Upper lobe of left lung (tissue), 6 donors: ENCODE data around the gene SAMD4B. TPM values are rescaled to one million over a fixed set of nuclear protein-coding genes. Genes with fewer than 3 reads are reported as not detected.
A peak's percentile ranks its signal among the peaks of the same experiment; 100 is the strongest.

Source experiments
- ATAC-seq, 2 donors: fragments of 200-7000 bp; cut with Tn5 transposase; one replicate each; pipeline ENCODE4 v1.9.1; 2022; ENCODE audit warnings: mild to moderate bottlenecking in 2 of 2, moderate library complexity in 2 of 2; ENCODE audit not compliant: low FRiP score in 2 of 2
- DNase-seq, 2 donors: peaks; one replicate each; pipeline ENCODE4 v3.0.0-alpha.2; 2019 to 2020
- H3K27ac ChIP-seq, 4 donors: fragments of 200-600 bp; sonication (generic); one replicate each; pipeline ENCODE4 v1.5.1; 2016 to 2019
- H3K27me3 ChIP-seq, 4 donors: fragments of 200-600 bp; sonication (generic); one replicate each; pipeline ENCODE4 v1.5.1; 2017 to 2019
- H3K36me3 ChIP-seq, 4 donors: fragments of 200-600 bp; sonication (generic); one replicate each; pipeline ENCODE4 v1.5.1; 2016 to 2019
- H3K4me1 ChIP-seq, 4 donors: fragments of 200-600 bp; sonication (generic); one replicate each; pipeline ENCODE4 v1.5.1; 2018 to 2019
- H3K4me3 ChIP-seq, 4 donors: fragments of 200-600 bp; sonication (generic); one replicate each; pipeline ENCODE4 v1.5.1; 2017 to 2019; ENCODE audit warnings: mild to moderate bottlenecking in 2 of 4, moderate library complexity in 1 of 4
- H3K9me3 ChIP-seq, 4 donors: fragments of 200-600 bp; sonication (generic); one replicate each; pipeline ENCODE4 v1.5.1; 2018 to 2019
- CTCF ChIP-seq, 6 experiments: fragments of 450-650 bp in 4 of 6; fragments of 200-600 bp in 2 of 6; sonication (generic) in 2 of 6; IDR thresholded peaks; one replicate each; pipeline ENCODE4 v1.5.1; 2016 to 2019; ENCODE audit warnings: antibody characterized with exemption in 6 of 6
- EP300 ChIP-seq, 4 donors: sonication (generic); formaldehyde crosslinking; IDR thresholded peaks; one replicate each; pipeline ENCODE4 v1.5.1; 2017; ENCODE audit warnings: antibody characterized with exemption in 4 of 4, control low read depth in 2 of 4
- POLR2A ChIP-seq, 4 donors: fragments of 450-650 bp; IDR thresholded peaks; one replicate each; pipeline ENCODE4 v1.5.1; 2016 to 2017; ENCODE audit warnings: antibody characterized with exemption in 4 of 4, mild to moderate bottlenecking in 2 of 4
- POLR2AphosphoS5 ChIP-seq, 2 donors: sonication (generic); formaldehyde crosslinking; IDR thresholded peaks; one replicate each; pipeline ENCODE4 v1.5.1; 2017; ENCODE audit warnings: antibody characterized with exemption in 2 of 2
- WGBS, 2 donors: methylation state at CpG; one replicate each; pipeline ENCODE4 v1.1.5; 2017 to 2018; 5-methylcytosine and 5-hydroxymethylcytosine counted together
- total RNA-seq, 6 donors: library from RNA; depleted of rRNA in 4 of 6; stranded (reverse); fragments of >200 nt in 4 of 6; gene quantifications; one replicate each; pipeline versions ENCODE4 v1.1.0 to v1.2.1, GENCODE V29; 2016 to 2021
- donor health status: DM: no; HTN: no; CAD: no; lungs with moderate emphysema.
- donor health status: DM: no; HTN: yes; CAD: no; lungs with severe emphysema.

Gene SAMD4B
- total RNA-seq, 6 donors from 2014 or later, result 57.7 to 125 (median 79.3) TPM

DNA sequence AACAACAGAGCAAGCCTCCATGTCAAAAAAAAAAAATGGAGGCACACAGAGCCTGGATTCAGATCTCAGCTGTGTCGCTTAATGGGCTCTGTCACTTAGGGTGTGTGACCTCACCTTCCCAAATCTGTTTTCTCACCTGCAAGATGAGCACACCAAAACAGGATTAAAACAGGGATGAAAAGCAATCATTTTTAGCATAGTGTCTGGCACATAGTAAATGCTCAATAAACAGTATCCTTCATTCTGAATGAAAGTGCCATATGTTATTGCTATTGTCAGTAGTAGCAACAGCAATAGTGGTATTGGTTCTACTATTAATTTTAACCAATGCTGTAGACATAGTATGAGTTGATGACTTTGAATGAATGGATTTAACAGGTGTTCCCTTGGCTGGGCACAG is 23.3 kb downstream of the SAMD4B start:
- WGBS, 2 donors, result 100% methylated on average over 1 of the region's 1 CpG
- Histone ChIP-seq H3K36me3 (peaks cover 12 to 91% (median 50%) of the 10 kb centered on the region in 4 donors), H3K4me3 (no peak overlapping the region), H3K9me3 (no peaks in the 10 kb centered on the region), H3K27me3 (no peaks in the 10 kb centered on the region), H3K27ac (no peak overlapping the region), H3K4me1 (peaks cover 0 to 6% (median 2%) of the 10 kb centered on the region in 4 donors)
- DNase-seq (no peak), ATAC-seq (no peak)
- TF ChIP-seq CTCF (IDR thresholded peaks at IDR 0.05), result no peak
- no peak for TF ChIP-seq POLR2AphosphoS5 (IDR thresholded peaks at IDR 0.05)
- TF ChIP-seq EP300 (IDR thresholded peaks at IDR 0.05), result no peak
- no peak for TF ChIP-seq POLR2A (IDR thresholded peaks at IDR 0.05)

GRCh38 chr19:39369200-39369599 is 27.0 kb downstream of the SAMD4B start:
- H3K9me3 ChIP-seq, result no peaks in the 10 kb centered on the region
- H3K27me3 ChIP-seq, result no peaks in the 10 kb centered on the region
- DNase-seq, result no peak
- WGBS, 2 donors, result 81 to 86% methylated on average over 2 of the region's 2 CpGs
- no peak for ATAC-seq
- no peak for TF ChIP-seq EP300 (IDR thresholded peaks at IDR 0.05)
- no peak for TF ChIP-seq POLR2AphosphoS5 (IDR thresholded peaks at IDR 0.05)
- TF ChIP-seq CTCF (IDR thresholded peaks at IDR 0.05), result no peak
- no peak for TF ChIP-seq POLR2A (IDR thresholded peaks at IDR 0.05)
- H3K36me3 ChIP-seq, result peaks cover 5 to 72% (median 32%) of the 10 kb centered on the region in 4 donors
- H3K4me1 ChIP-seq, result peaks cover 20 to 22% (median 21%) of the 10 kb centered on the region in 4 donors
- no peak overlapping the region for H3K4me3 ChIP-seq
- H3K27ac ChIP-seq, result no peak overlapping the region

DNA sequence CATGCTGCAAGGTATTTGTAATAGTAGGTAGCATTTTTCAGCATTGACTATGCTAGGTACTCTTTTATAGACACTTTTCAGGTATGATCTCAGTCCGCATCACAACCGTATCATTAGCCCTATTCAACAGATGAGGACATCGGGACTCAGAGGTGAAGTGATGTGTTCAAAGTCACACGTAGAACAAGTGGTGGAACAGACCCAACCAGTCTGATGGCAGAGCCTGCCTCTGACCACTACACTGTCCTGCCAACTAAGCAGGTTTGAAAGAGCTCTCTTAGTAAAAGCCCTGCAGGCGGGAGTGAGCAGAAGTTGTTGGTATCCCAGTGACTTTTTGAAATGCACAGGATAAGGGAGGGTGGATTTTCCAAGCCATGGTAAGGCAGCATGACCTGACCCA is 28.5 kb downstream of the SAMD4B start:
- peak overlapping the region in 1 of 4 donors; percentile 92 for H3K27ac ChIP-seq
- 87 to 91% methylated on average over 5 of the region's 5 CpGs for WGBS, 2 donors
- DNase-seq, result no peak
- ATAC-seq, result no peak
- H3K4me1 ChIP-seq, result peaks cover 20 to 22% (median 21%) of the 10 kb centered on the region in 4 donors
- H3K4me3 ChIP-seq, result no peak overlapping the region
- TF ChIP-seq POLR2AphosphoS5 (IDR thresholded peaks at IDR 0.05) (no peak), POLR2A (IDR thresholded peaks at IDR 0.05) (no peak), CTCF (IDR thresholded peaks at IDR 0.05) (no peak)
- H3K9me3 ChIP-seq, result no peaks in the 10 kb centered on the region
- H3K36me3 ChIP-seq, result peaks cover 8 to 72% (median 39%) of the 10 kb centered on the region in 4 donors
- no peaks in the 10 kb centered on the region for H3K27me3 ChIP-seq

DNA sequence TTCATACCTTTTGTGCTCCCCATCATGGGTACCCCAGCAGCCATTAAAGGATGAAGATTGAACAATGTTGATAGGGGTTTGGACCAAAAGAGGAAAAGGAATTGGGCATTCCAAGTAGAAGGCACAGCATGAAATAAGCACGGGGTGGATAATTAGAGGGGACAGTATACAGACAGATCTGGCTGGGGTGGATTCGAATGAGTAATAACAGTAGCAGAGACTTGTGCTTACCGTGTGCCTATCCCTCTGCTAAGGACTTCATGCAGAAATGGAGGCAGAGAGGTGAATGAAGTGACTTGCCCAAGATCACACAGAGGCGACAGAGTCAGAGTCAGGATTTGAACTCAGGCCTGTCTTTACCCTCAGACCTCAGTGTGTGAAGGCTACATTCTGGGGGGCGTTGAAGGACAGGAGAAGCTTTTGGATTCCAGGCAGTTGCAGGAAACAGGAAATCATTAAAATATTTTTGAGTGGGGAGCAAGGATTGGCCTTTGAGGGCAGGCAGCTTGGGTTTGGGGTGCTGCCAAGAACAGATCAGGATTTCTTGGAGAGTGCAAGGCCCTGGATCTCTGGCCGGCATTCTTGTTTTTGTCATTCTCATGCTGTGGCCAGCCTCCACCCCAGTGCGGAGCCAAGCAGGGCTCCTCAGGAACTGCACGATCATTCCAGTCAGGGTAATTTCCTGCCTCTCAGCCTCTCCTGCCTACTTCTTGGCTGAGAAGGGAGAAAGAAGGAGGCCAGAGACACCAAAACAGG is 30.0 kb downstream of the SAMD4B start:
- H3K27me3 ChIP-seq, result no peaks in the 10 kb centered on the region
- no peaks in the 10 kb centered on the region for H3K9me3 ChIP-seq
- H3K36me3 ChIP-seq, result peaks cover 20 to 72% (median 48%) of the 10 kb centered on the region in 4 donors
- ATAC-seq, result peak; percentile 78 to 93
- peak in 1 of 2 donors; percentile 25 for TF ChIP-seq POLR2AphosphoS5 (IDR thresholded peaks at IDR 0.05)
- no peak for TF ChIP-seq EP300 (IDR thresholded peaks at IDR 0.05)
- TF ChIP-seq POLR2A (IDR thresholded peaks at IDR 0.05), result no peak
- TF ChIP-seq CTCF (IDR thresholded peaks at IDR 0.05), result peak in 1 of 6 experiments; percentile 6
- 44 to 48% methylated on average over 8 of the region's 8 CpGs for WGBS, 2 donors
- peak in 1 of 2 donors; percentile 66 for DNase-seq
- H3K4me1 ChIP-seq, result peaks cover 20 to 22% (median 21%) of the 10 kb centered on the region in 4 donors
- H3K4me3 ChIP-seq, result no peak overlapping the region
- peak overlapping the region; percentile 79 to 92 (median 84) for H3K27ac ChIP-seq
